HG02981 (cell line): ENCODE measurements around the gene BTBD10.

Experiments used
- ATAC-seq: cut with Tn5 transposase; IDR thresholded peaks from one replicate; pipeline ENCODE4 v1.9.1; 2021; ENCODE audit warnings: mild to moderate bottlenecking, moderate library complexity; ENCODE audit not compliant: unreplicated experiment

Gene BTBD10

GRCh38 chr11:13462901-13463778, at the start of gene BTBD10:
Gene BTBD10 (minus strand): TSS chr11:13463222. CDS start chr11:13445124, 18,098 bp downstream.
- ATAC-seq: peak; percentile 97

- ATAC-seq: no peak
These were observed 40.4 kb upstream of the BTBD10 start for GRCh38 chr11:13503393-13503792.

GRCh38 chr11:13502492-13502891, 39.5 kb upstream of the BTBD10 start:
- ATAC-seq: no peak

GRCh38 chr11:13495929-13496328, 32.9 kb upstream of the BTBD10 start, which contains the start of gene PTH:
Gene PTH (minus strand): TSS chr11:13495997. CDS start chr11:13492855, 3,142 bp downstream.
- ATAC-seq: no peak

GRCh38 chr11:13494051-13494450, 31.0 kb upstream of the BTBD10 start:
- ATAC-seq: no peak

- ATAC-seq: peak; percentile 63
These were observed 24.6 kb upstream of the BTBD10 start for GRCh38 chr11:13487661-13488030.

GRCh38 chr11:13486926-13487660, 24.1 kb upstream of the BTBD10 start:
- peak; percentile 92 for ATAC-seq

GRCh38 chr11:13480198-13480597, 17.2 kb upstream of the BTBD10 start:
- ATAC-seq: no peak

GRCh38 chr11:13479688-13480087, 16.7 kb upstream of the BTBD10 start:
- no peak for ATAC-seq

- ATAC-seq: no peak
These were observed 12.1 kb upstream of the BTBD10 start for GRCh38 chr11:13475091-13475490.

GRCh38 chr11:13473013-13473722, 10.1 kb upstream of the BTBD10 start:
- ATAC-seq: no peak

- no peak for ATAC-seq
These were observed 5.7 kb upstream of the BTBD10 start for GRCh38 chr11:13468750-13469149.

- ATAC-seq: no peak
These were observed 2.9 kb upstream of the BTBD10 start for GRCh38 chr11:13465909-13466371.

GRCh38 chr11:13463779-13464290, 813 bp upstream of the BTBD10 start:
- no peak for ATAC-seq

GRCh38 chr11:13462311-13462900, 616 bp downstream of the BTBD10 start:
- peak; percentile 30 for ATAC-seq

GRCh38 chr11:13461291-13461690, 1.7 kb downstream of the BTBD10 start:
- no peak for ATAC-seq

GRCh38 chr11:13450832-13451397, 12.1 kb downstream of the BTBD10 start:
- no peak for ATAC-seq

- no peak for ATAC-seq
These were observed 13.5 kb downstream of the BTBD10 start for GRCh38 chr11:13449522-13449921.

- ATAC-seq: no peak
These were observed 14.1 kb downstream of the BTBD10 start for GRCh38 chr11:13448876-13449275.

- ATAC-seq: no peak
These were observed 16.6 kb downstream of the BTBD10 start for GRCh38 chr11:13446444-13446843.
